IPS DF 19.7 (cell line): ENCODE results near the gene CCDC88A.
"Not testable (repeated sequence)": the region's sequence is repeated elsewhere in the genome, so short reads cannot be mapped to it uniquely, and the experiment has no call there.

Source experiments
- DNase-seq: peaks from one replicate; pipeline ENCODE4 v3.0.0-alpha.2; 2013; ENCODE audit warnings: low read depth, low spot score

The CCDC88A gene

DNA sequence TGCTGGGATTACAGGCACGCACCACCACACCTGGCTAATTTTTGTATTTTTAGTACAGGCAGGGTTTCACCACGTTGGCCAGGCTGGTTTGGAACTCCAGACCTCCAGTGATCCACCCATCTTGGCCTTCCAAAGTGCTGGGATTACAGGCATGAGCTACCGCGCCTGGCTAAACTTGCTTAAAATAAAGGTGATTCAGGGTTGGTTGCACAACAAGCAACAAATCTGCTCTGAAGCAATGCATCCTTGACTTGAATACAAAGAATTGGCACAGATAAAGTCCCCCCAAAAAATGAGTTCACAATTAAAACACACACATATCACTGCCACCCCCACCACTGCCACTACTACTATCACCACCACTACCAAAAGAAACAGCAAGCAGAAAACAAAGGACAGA is 34.9 kb downstream of the CCDC88A start:
- DNase-seq: no peak

DNA sequence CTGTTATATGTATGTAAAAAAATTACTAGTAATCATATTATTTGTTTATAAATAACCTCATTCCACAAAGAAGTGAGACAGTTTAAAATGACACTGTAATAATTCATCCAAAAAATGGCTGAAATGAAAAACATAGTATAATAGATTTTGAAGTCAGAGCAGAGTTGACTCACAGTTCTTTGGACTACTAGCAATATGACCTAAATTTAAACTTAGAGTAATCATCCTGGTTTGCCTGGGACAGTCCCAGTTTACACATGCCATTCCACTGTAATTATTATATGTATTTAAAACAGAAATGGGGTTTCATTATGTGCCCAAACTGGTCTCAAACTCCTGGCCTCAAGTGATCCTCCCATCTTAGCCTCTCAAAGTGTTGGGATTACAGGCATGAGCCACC is 48.3 kb downstream of the CCDC88A start:
- no peak for DNase-seq

DNA sequence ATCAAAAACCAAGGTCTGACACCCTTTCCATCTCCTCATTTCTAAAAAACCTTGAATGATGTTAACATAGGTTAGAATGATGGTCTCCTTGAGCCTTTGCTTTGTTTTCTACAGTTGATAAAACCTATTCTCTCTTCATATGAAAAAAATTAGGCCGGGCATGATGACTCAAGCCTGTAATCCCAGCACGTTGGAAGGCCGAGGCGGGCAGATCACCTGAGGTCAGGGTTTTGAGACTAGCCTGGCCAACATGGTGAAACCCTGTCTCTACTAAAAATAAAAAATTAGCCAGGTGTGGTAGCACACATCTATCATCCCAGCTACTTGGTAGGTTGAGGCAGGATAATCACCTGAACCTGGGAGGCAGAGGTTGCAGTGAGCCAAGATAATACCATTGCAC is 49.4 kb downstream of the CCDC88A start:
- DNase-seq: no peak

DNA sequence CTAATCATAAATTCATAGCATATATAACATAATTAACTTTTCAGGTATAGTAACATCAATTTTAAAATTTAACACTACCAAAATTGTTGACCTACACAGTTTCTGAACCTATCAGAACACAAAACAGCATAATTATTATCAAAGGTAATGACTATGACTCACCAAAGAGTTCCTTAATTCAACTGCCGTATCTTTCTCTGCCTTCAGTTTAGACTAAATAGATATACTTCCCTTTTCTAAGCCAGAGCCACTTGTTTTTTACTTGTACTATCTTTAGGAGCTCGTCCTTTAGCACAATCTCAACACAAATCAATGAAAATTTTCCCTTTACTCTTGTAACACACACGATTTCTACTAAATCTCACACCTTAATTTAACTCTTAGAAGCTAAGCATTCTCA is 54.4 kb downstream of the CCDC88A start:
- DNase-seq: no peak

DNA sequence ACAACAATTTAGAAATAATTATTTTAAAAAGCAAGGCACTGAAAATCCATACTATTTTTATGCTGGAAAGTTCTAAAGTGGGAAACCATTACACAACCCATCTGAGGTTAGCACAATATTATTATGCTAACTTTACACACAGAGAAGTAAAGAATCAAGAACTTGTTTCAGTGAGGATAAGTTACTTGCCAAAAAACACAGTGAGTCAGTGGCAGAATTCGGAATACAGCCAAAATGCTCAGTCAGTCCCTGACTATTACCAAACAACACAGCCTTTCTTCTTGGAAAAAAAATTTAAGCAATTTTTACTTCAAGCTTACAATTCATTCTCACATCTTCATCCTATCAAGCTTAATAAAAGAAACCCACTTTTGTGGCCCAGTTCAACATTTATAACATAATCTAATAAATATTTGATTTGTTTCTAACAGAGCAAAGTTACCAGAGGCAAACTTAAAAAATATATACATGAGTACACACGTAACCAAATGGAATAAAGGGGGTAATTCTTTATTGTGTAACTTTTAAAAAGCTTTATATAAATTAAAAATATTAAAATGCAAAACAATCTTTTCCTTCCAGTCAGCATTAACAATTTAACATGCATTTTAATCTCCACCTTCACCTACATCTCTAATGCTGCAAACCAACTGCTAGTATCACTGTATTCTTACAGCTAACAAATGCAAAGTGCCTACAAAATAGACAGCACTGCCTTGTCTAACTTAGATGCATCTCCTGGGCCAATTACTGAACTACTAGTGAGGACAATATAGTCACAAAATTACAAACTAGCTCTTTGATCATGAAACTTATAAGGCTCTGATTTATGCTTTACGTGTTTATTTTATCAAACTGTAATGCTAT is 55.2 kb downstream of the CCDC88A start:
- no peak for DNase-seq

DNA sequence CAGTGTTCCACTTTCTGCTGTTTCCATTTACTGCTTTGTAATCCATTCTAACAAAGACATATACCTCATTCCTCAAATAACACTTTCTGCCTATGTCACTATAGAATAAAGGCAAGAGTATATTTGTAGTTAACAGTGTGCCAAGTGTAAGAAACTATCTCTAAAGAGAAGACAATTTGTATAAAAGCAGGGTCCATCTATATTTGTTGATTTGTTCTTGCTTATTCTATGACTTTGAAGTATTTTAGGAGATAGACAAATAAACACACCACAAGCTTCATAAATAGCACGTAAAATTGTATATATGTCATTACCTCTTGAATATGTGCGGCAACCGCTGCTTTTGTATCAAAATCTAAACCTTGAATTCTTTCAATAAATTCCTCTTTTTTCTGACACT is 56.0 kb downstream of the CCDC88A start:
- no peak for DNase-seq

DNA sequence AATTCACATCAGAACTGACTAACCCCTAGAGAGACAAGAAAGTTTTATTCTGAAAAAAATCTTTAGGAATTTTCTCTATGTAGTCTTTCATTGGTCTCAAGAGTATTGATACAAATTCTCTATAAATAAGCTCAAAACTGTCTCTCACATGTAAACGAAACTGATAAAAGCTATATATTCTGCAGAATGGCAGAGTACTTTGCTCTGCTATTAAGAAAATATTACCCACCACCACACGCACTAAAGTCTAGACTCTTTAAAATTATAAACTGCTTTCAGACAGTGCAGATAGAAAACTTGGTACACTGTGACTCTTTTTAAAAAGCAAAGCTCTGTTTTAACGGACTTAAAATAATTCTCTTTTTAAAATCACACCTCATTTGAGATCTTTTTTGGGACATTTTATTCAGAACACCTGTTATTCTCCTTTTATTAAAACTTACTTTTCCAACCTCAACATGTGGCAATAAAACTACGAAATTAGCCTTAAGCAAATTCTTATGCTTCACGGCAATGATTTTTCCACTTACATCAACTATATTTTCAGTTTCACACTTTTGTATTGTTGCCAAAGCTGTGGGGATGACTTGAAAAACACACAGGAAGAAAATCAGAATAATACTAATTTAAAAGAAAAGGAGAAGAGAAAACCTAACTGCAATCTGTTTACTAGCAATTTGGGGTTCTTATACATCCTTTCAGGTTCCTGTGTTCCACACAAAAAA is 58.0 kb downstream of the CCDC88A start:
- no peak for DNase-seq

DNA sequence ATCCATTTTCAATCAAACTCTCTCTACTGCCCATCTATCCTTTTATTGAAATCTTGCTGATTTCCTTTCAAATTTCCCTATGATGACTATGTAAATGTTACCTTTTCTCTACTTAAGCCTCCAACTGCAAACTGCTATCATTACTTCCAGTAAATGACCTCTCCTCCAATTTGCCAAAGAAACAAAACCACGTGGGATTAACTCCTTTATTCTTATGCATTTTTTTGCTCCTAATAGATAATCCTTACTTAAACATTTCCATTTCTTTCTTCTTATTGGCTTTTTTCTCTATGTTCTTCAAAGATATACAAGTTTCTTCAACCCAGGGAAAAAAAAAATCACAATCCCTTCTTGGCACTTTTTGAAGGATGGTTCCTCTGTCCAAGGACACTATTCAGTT is 61.2 kb downstream of the CCDC88A start:
- no peak for DNase-seq

DNA sequence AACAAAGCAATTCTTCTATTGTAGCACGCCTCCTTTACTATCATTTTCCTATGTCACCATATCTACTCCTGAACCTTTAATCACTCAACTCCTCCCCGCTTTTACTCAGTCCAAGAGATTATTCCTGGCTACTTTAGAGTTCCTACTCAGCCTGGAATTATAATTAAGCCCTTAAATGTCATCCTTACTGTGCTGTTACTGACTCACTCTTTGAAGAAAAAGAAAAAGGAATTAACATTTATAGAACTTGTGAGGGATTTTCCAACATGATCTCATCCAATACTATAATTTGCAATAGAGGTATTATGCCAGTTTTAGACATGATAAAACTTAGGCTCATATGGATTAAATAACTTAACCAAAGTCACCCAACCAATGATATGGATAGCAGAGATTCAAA is 61.7 kb downstream of the CCDC88A start:
- no peak for DNase-seq

DNA sequence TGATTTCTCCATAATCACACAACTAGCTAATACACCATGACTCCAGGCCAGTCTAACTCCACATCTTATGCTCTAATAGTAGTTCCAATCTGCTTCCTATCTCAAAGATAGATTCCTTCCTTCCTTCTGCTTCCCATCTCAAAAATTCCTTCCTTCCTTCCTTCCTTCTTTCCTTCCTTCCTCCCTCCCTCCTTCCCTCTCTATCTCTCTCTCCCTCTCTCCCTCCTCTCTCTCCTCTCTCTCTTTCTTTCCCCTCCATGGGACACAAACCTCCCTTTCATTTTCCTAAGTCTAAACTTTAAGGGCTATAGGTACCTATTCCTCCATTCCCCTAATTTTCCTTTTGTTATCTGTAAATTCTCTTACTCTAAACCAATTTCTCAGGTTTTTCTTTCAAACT is 62.5 kb downstream of the CCDC88A start:
- no peak for DNase-seq

DNA sequence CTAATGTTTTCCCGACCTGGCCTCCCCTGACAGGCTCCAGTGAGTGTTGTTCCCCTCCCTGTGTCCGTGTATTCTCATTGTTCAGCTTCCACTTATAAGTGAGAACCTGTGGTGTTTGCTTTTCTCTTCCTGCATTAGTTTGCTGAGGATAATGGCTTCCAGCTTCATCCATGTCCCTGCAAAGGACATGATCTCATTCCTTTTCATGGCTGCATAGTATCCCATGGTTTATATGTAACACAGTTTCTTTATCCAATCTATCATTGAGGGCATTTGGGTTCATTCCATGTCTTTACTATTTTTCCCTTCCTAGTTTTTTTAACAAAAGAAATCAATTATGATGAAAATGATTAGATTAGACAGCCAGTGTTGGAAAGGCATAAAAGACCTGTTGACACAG is 63.5 kb downstream of the CCDC88A start:
- DNase-seq: not testable (repeated sequence)

DNA sequence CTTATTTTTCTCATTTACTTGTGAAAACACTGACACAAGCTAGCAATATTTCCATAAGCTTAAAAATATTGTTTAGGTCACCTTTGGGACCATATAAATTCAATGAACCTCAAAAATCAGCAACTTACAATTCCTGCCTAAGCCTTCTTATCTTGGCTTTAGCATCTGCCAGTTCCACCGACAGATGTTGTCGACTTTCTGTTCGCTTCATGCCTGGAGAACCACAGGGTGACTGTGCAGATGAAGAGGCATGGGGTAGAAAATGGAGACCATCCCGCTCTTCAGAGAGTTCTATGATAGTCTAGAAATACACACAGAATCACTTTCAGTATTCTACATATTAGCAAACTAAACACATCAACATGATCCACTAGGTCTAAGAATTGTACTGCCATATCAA is 64.2 kb downstream of the CCDC88A start:
- no peak for DNase-seq

DNA sequence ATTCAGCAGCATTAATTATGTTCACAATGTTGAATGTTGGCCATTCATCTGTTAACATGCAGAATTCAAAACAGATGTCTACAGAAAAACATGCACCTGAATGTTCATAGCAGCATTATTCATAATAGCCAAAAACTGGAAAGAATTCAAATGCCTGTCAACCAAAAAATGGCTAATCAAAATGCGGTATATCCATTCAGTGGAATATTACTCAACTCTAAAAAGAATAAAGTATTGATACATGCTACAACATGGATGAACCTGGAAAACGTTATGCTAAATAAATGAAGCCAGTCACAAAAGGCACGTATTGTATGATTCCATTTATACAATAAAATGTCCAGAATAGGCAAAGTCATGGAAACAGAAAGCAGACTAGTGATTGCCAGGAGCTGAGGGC is 68.0 kb downstream of the CCDC88A start:
- no peak for DNase-seq

DNA sequence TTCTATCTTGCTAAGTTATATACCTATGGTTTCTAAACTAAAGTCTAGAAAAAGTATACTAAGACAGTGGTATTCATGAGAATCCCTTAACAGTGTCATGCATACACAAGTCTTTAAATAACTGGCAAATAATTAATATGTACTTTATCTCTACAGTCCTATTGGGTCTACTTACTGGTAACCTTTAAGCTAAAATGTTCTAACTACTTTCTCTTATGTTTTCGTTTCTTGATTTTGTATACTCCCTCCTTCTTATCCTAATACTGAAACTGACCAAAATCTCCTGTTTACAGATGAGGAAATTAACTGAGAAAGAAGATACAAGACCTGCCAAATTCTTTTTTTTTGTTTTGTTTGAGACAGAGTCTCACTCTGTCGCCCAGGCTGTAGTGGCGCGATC is 74.6 kb downstream of the CCDC88A start:
- no peak for DNase-seq

DNA sequence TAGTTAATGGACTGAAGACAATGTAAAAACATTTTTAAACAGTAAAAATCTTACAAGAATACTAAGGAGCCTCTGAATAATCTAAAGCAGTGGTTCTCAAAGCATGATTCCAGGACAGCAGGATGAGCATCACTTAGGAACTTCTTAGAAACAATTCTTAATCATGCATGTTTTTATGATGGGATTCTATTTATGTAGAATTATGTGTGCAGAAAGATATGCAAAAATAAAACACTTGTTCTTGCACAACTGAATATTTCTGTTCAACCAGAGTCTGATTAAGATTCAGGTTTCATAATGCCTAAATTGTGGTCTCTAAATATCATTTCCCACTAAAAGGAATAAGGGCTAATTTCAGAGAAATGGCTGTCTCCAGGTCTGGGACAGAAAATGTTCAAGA is 81.4 kb downstream of the CCDC88A start:
- DNase-seq: no peak

DNA sequence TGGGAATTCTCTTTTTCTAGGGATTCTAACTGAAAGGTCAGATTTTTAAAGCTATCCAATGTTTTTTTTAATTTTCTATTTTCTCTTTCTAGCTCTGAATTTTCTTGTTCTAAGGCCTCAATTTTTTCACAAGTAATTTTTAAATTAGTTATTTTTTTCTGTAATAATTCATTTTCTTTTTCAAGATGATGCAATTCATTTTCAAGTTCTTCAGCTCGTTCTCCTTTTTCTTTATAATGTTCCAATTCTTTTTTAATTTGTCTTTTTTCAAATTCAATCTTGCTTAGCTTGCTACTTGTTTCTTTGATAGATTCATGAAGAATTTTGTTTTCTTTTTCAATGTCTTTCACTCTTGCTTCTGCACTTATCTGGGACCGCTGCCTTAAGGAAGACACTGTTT is 84.9 kb downstream of the CCDC88A start:
- no peak for DNase-seq

DNA sequence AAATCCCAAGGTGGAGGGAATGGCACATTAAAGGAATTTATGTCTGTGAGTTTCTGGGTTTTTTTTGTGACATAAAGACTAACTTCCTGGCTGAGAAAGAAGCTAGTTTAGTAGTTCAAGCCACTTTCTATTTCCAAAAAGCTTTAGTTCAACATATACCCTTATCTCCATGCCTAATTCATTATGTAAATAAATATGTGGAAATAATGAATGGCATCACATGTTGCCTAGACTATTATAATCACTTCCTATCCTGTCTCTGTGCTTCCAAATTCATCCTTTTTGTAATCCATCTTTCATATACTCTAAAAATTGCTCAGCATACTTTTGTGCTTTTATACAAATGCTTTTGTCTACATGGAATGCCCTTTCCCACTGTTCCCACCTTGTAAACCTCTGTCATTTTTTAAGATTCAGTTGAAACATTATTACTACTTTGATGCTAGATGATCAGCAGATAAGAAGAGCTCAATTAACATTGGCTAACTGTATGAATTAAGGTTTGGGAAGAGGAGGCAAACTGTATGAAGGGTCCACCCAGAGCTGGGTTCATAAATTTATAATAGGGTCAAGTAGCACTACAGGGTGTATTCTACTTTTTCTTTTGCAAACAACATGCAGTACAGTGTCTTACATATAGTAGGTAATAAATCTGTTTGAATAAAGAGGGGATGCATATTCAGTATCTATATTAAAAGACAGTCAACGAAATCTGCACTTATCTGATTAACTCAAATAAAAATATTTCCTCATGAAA is 88.9 kb downstream of the CCDC88A start:
- DNase-seq: no peak

DNA sequence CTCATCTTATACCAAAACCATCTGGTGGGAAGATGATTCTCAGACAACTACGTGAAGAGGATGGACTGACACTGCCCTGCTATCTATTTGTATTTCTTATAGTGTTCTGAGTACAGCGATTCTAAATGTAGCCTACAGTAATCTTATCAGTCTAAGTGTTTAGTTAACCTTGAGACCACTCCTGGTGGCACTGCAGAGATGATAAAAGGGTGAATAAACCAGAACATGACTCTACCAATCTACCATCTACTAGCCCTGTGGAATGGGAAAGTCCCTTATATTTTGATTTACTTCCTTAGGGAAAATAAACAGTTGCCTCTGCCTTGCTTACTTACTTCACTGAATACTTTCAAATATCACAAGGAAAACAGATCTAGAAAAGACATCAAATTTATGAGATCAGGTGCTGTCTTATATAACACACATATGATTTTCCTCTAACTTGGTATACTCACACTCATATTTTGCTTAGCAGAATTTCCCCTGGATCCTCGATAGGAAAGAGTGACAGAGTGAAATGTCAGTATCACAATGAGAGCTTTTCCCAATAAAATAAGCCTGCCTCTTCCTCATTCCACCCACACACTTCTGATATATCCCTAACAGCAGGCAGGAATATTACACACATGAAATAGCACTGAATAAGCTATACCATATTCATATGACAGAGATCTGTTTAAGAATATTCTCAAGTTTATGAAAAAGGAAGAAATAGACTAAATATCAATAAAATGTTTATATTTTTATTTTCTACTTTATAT is 92.0 kb downstream of the CCDC88A start:
- DNase-seq: no peak

DNA sequence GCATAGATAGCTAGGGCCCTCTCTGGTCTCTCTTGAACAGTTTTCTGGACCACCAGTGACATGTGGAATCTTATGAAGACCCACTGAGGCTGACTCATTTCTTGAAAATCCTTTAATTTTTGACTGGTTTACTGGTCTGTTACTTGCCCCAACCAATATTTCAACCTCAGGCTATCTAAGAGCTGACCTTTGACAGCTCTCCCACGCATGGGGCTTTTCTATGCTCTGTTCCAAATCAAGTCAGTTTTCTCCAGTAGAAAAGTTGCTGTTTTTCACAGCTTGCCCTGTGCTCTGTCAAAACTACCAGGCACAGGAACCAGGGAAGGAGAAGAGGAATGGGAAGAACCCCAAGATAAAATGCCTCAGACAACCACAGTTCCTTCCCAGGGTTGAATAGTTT is 104.7 kb downstream of the CCDC88A start:
- no peak for DNase-seq

DNA sequence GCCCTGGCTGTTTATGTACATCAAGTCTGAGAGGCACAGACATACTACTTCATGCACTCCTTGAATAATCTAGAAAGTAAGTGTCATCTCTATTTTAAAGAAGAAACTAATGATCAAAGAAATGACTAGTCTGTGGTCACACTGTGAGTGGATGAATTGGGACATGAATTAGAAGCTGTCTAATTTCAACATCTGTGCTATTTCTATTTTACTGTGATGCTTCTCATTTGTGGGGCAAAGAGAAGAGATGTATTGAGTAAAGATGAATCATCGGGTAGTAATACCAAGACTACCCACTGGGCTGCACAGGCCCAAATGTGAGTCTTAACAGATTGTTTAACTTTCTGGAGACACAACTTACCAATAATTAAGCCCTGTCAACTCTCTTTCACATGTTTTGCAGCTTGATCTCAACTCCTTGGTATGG is 108.2 kb downstream of the CCDC88A start:
- no peak for DNase-seq

DNA sequence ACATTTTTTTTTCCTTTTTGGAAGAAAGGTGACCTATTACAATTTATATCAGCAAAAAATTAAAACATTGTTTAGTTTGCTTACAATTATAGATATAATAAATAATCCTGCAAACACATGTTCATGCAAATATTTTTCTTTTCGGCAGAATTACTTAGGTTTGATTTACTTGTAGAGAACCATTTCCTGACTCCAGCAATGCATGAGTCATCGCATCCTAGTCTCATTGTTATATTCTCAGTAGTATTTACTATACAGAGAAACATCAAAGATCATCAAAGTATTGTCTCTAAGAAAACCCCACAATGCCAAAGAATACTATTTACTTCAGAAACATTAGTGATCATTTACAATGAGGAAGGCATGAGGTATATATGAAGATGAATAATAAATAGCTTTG is 110.2 kb downstream of the CCDC88A start:
- DNase-seq: no peak

DNA sequence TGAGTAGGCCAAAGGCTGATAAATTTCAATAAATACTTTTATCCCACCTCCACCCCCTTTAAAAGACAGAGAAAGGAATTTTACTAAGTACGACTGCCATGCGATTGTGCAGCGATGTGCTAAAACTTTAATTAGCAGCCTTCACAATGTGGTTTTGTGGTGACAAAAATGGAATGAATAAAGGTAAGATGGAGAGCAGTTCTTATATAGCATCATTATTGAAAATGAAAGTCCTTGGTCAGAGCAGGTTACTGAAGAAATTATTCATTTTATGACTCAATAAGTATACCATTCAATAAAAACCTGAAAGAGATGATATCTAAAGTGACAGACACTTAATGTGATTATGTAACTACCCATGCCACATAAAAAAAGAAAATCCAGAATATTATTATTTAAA is 117.4 kb downstream of the CCDC88A start:
- no peak for DNase-seq
